NOMO-1 treated with DMSO at 0.1 percent for 48 hours (cell line): Measurements from ENCODE around the gene CYSRT1.
"Not testable (repeated sequence)": the region's sequence is repeated elsewhere in the genome, so short reads cannot be mapped to it uniquely, and the experiment has no call there.

Experiments
- DNase-seq: peaks from one replicate; lab custom pipeline; 2025; ENCODE audit not compliant: unreplicated experiment; lab: John Stamatoyannopoulos, UW

CYSRT1 gene

GRCh38 chr9:137247916-137248175, 22.9 kb downstream of the CYSRT1 start:
- no peak for DNase-seq

DNA sequence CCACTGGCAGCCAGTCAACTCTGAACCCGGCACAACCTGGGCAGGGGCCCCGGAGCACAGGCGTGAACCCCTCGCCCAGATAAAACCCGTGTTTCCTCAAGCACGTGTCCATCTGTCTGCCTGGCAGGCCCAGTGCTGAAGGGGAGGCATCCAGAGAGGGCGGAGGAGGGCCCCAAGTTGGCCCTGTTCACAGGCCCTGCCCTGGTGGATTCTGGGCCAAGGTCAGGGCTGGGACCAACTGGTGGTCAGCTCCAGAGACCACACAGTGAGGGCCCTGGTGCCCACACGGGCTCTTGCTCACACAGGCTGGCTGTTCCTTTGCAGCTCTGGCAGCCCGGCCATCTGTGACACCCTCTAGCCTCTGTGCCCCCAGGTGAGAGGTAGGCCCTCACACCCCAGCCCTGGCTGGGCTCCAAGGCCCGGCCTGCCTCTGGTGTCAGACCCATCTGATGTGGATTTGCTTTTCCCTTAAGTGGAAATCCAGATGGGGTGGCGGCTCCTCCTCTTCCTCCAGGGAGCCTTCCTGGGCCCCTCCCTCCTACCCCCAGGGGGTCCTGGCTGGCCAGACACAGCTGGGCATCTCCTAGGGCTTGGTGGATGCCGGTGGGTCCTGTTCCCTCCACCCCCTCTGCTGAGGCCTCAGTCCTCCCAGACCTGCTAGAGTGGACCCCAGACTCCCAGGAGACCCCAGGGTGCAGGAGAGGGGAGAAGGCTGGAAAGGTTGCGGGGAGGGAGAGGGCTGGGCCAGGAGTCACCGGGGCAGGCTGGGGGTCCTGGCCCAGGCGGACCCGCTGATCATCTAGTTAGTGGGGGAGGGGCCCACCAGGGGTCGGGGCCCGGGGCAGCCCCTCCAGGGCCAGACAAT, 25.6 kb downstream of the CYSRT1 start:
- DNase-seq, result no peak

DNA sequence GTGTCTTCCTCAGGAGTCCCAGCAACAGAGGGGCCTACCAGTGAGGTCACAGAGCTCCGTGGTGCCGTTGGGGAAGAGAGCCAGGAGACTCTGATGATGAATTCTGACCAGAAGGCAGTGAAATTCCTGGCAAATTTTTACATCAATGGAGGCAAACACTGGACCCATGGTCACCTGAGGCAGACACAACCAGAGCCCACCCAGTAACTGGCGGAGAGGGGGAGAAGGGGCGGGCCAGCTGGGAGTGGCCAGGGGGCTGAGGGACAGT, 26.2 kb downstream of the CYSRT1 start, which contains the start of gene STPG3:
TSS of gene STPG3 (plus strand) at position 93 of the 268 bp plus-strand sequence. CDS start at position 94, 1 bp downstream.
- no peak for DNase-seq

DNA sequence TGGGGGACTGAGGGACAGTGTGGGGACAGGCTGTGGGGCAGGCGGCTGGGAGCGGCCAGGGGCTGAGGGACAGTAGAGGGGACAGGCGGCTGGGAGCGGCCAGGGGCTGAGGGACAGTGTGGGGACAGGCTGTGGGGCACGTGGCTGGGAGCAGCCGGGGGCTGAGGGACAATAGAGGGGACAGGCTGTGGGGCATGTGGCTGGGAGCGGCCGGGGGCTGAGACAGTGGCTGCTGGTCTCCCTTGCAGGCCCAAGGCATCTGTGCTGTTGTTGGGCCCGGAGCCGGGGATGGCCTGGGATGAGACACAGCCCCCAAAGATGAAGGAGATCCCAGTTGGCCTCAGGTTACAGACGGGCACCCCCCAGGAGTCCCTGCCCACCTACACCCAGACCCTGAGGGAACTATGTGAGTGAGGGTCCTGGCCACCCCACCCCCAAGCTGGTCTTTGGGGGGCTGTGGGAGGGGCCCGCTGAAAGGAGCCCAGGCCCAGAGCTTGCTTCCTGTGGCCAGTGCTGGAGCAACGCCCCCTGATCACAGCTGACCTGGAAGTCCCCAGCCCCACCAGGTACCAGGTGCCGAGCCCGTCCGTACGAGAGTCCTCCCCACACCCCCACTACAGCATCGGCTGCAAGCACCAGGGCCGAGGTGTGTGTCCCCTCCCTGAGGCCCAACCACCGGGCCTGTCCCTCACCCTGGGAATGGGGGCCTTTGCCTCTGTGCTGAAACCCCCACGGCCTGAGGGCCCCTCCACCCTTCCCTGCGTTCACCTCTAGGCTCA, 26.7 kb downstream of the CYSRT1 start:
- DNase-seq, result no peak

DNA sequence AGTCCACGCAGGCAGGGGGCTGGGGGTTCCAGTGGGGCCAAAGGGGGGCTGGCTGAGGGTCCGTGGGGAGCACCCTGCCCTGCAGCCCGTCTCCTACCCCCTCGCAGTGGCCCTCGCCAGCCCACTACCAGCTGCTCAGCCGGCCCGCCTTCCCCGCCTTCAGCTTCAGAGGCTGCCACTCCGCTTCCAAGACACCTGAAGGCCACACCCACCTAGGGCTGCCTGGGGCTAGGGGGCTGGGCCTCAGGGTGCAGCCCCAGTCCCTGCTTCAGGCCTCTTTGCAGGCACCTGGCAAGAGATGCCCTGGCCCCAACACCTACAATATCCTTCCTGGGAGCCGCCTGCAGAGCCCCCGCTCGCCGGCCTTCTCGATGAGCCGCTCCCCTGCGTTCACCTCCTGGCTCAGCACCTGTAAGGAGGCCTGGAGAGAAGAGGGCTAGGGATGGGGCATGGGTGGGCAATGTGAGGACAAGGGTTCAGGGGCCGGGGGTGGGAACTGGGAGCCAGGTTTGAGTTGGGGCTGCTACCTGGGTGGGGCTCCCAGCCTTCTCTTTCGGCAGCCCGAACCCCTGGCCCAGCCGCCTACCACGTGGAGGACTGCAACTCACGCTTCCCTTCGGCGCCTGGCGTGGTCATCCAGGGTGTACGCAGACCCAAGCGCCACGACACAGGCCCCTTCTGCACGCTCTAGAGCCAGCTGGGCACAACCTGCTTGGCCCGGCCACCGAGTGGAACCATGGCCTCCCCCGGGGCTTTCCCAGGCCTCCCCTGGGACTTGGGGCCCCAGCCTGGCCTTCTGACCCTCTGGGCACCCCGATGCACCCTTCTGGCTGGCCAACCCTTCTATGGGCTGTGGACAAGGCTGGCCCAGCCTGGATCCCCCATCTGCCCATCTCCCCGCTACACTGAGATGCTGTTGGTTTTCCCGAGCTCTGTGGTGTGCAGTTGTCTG, 27.9 kb downstream of the CYSRT1 start:
- DNase-seq, result no peak

- DNase-seq, result no peak
These were observed 29.0 kb downstream of the CYSRT1 start for GRCh38 chr9:137253717-137254623.

GRCh38 chr9:137254624-137255447, 29.9 kb downstream of the CYSRT1 start, which contains the start of gene NELFB:
Gene NELFB (plus strand): TSS chr9:137255327.
- DNase-seq, result peak; percentile 86

DNA sequence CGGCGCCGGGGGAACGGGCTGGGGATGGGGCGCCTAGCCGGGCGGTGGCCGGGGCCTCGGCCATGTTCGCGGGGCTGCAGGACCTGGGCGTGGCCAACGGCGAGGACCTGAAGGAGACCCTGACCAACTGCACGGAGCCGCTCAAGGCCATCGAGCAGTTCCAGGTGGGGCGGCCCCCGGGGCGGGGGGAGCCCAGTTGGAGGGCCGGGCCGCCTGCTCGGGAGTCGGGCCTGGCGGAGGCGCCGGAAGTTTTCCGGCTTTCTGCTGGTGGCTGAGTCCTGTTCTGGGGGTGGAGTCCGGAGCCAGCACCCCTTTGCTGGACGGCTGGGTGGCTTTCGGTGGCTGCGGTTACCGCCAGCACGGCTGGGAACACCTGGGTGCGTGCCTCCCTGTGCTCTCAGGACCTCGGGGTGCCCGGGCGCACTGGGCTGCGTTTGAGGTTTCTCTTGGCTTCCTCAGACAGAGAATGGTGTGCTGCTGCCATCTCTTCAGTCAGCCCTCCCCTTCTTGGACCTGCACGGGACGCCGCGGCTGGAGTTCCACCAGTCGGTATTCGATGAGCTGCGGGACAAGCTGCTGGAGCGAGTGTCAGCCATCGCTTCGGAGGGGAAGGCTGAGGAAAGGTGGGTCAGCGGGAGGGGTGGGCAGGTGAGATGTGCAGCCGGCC, 30.6 kb downstream of the CYSRT1 start:
- DNase-seq, result peak; percentile 46

GRCh38 chr9:137256362-137256761, 31.4 kb downstream of the CYSRT1 start:
- no peak for DNase-seq

GRCh38 chr9:137256856-137257255, 31.9 kb downstream of the CYSRT1 start:
- DNase-seq, result no peak

- DNase-seq, result not testable (repeated sequence)
These were observed 37.4 kb downstream of the CYSRT1 start for GRCh38 chr9:137262173-137262908.

DNA sequence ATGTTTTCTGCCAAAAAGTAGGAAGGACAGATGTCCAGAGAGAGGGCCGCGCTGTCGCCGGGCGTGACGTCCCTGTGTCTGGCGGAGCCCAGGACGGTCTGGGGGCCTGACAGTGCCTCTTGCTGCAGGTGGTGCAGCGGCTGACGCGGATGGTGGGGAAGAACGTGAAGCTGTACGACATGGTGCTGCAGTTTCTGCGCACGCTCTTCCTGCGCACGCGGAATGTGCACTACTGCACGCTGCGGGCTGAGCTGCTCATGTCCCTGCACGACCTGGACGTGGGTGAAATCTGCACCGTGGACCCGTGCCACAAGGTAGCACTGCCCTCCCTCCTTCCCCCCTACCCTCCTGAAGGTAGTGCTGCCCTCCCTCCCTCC, 37.9 kb downstream of the CYSRT1 start:
- DNase-seq, result no peak

DNA sequence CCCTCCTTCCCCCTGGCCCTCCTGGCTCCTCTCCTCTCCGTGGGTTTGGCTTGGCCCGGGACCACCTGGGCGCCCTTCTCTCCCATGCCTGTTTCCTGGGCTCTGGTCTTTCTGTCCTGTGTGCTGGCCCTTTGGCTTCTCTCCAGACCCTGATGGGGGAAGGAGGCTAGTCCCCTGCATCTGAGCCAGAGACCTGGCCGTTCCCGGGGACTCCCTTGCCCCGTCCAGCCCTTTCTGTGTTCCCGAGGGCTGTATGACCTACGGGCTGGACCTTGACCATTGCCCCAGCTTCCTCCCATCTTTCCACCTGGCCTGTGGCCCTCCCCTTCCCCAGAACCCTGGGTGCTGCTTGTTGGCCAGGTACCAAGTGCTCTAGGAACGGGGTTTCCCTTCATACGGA, 38.5 kb downstream of the CYSRT1 start:
- DNase-seq, result no peak

GRCh38 chr9:137264067-137264466, 39.1 kb downstream of the CYSRT1 start:
- no peak for DNase-seq

DNA sequence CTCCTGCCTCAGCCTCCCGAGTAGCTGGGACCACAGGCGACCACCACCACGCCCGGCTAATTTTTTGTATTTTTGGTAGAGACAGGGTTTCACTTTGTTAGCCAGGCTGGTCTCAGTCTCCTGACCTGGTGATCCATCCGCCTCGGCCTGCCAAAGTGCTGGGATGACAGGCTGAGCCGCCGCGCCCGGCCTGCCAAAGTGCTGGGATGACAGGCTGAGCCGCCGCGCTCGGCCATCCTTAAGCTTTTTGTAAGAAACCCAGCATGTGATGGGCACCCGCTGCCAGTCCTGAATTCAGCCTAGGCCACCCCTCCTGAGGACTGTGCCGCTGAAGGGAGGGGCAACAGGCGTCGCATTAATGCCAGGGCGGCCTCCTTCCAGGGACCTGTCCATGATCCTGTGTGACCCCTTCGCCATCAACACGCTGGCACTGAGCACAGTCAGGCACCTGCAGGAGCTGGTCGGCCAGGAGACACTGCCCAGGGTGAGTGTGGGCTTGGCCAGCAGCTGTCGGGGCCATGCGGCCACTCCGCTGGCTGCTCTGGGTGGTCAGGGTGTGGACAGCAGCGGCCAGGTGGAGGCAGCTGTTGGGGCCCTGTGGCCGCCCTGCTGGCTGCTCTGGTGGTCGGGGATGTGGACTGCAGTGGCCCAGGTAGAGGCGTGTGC, 40.7 kb downstream of the CYSRT1 start:
- no peak for DNase-seq

DNA sequence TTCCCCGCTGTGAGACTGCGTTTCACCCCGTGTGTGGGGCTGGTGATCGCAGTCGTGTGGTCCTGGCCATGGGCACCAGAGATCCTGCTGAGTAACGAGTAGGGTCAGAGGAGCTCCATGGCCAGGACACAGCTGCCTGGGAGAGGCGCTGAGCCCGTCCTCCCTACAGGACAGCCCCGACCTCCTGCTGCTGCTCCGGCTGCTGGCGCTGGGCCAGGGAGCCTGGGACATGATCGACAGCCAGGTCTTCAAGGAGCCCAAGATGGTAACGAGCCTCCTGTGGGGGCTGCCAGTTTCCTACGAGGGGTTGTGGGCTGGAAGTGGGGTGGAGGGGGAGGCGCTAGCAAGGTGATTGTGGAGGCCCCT, 41.2 kb downstream of the CYSRT1 start:
- no peak for DNase-seq

GRCh38 chr9:137266585-137267453, 41.8 kb downstream of the CYSRT1 start:
- no peak for DNase-seq
